ENCODE results near the gene BMPR1B. TPM values are rescaled to one million over a fixed set of nuclear protein-coding genes. Genes with fewer than 3 reads are reported as not detected.

Gene BMPR1B
- 1.3 TPM for polyA plus RNA-seq (2013, experiment 1 of 2)
- polyA plus RNA-seq (2013, experiment 2 of 2), result 3.8 TPM

- Histone ChIP-seq H3K27me3 (ENCODE audit: insufficient read depth, low read length) (peaks cover 62% of the 10 kb centered on the region), H3K9ac (ENCODE audit: low read depth, low read length) (peak within 1 kb of the TSS; percentile 70), H3K4me3 (ENCODE audit: low read length) (peak within 1 kb of the TSS; percentile 73), H3K27ac (ENCODE audit: low read depth, low read length) (no peak within 1 kb of the TSS), H3K4me1 (ENCODE audit: insufficient read depth, low read length) (peaks cover 6% of the 10 kb centered on the region; the same call in 1 of the 2 replicates), H3K36me3 (ENCODE audit: insufficient read depth, low read length) (no peaks in the 10 kb centered on the region), H3K9me3 (ENCODE audit: insufficient read depth, low read depth, low read length) (no peaks in the 10 kb centered on the region)
- 2% methylated on average over 73 of the region's 77 CpGs for WGBS
These were observed at the start of gene BMPR1B for GRCh38 chr4:94757192-94758140. TSS of gene BMPR1B (plus strand) at chr4:94757955. CDS start at chr4:95104425, 346,470 bp downstream.

- no peak overlapping the region for H3K9ac ChIP-seq (ENCODE audit: low read depth, low read length)
- no peaks in the 10 kb centered on the region for H3K9me3 ChIP-seq (ENCODE audit: insufficient read depth, low read depth, low read length)
- no peak overlapping the region for H3K4me3 ChIP-seq (ENCODE audit: low read length)
- H3K4me1 ChIP-seq (ENCODE audit: insufficient read depth, low read length), result no peaks in the 10 kb centered on the region
- no peaks in the 10 kb centered on the region for H3K27me3 ChIP-seq (ENCODE audit: insufficient read depth, low read length)
- 89% methylated on average over 5 of the region's 5 CpGs for WGBS
- no peaks in the 10 kb centered on the region for H3K36me3 ChIP-seq (ENCODE audit: insufficient read depth, low read length)
- H3K27ac ChIP-seq (ENCODE audit: low read depth, low read length), result no peak overlapping the region
These were observed 46.1 kb upstream of the BMPR1B start for GRCh38 chr4:94711635-94712034.

- H3K36me3 ChIP-seq (ENCODE audit: insufficient read depth, low read length), result no peaks in the 10 kb centered on the region
- H3K4me3 ChIP-seq (ENCODE audit: low read length), result no peak overlapping the region
- no peaks in the 10 kb centered on the region for H3K4me1 ChIP-seq (ENCODE audit: insufficient read depth, low read length)
- H3K9ac ChIP-seq (ENCODE audit: low read depth, low read length), result no peak overlapping the region
- H3K27me3 ChIP-seq (ENCODE audit: insufficient read depth, low read length), result no peaks in the 10 kb centered on the region
- H3K27ac ChIP-seq (ENCODE audit: low read depth, low read length), result no peak overlapping the region
- H3K9me3 ChIP-seq (ENCODE audit: insufficient read depth, low read depth, low read length), result no peaks in the 10 kb centered on the region
- WGBS, result 86% methylated on average over 4 of the region's 5 CpGs
These were observed 43.2 kb upstream of the BMPR1B start for GRCh38 chr4:94714365-94715160.

GRCh38 chr4:94715726-94716125 is 42.0 kb upstream of the BMPR1B start:
- H3K27me3 ChIP-seq (ENCODE audit: insufficient read depth, low read length), result no peaks in the 10 kb centered on the region
- 97% methylated on average over 6 of the region's 6 CpGs for WGBS

GRCh38 chr4:94721310-94721709 is 36.4 kb upstream of the BMPR1B start:
- WGBS, result 84% methylated on average over 1 of the region's 2 CpGs
- H3K9me3 ChIP-seq (ENCODE audit: insufficient read depth, low read depth, low read length), result no peaks in the 10 kb centered on the region
- H3K9ac ChIP-seq (ENCODE audit: low read depth, low read length), result no peak overlapping the region
- H3K36me3 ChIP-seq (ENCODE audit: insufficient read depth, low read length), result no peaks in the 10 kb centered on the region
- H3K4me3 ChIP-seq (ENCODE audit: low read length), result no peak overlapping the region
- no peaks in the 10 kb centered on the region; the same call in 1 of the 2 replicates for H3K4me1 ChIP-seq (ENCODE audit: insufficient read depth, low read length)
- no peaks in the 10 kb centered on the region for H3K27me3 ChIP-seq (ENCODE audit: insufficient read depth, low read length)
- no peak overlapping the region for H3K27ac ChIP-seq (ENCODE audit: low read depth, low read length)

More at GRCh38 chr4:94715726-94716125, 42.0 kb upstream of the BMPR1B start:
- no peak overlapping the region for H3K4me3 ChIP-seq (ENCODE audit: low read length)
- no peak overlapping the region for H3K27ac ChIP-seq (ENCODE audit: low read depth, low read length)
- no peaks in the 10 kb centered on the region for H3K9me3 ChIP-seq (ENCODE audit: insufficient read depth, low read depth, low read length)
- H3K9ac ChIP-seq (ENCODE audit: low read depth, low read length), result no peak overlapping the region
- no peaks in the 10 kb centered on the region for H3K36me3 ChIP-seq (ENCODE audit: insufficient read depth, low read length)
- no peaks in the 10 kb centered on the region for H3K4me1 ChIP-seq (ENCODE audit: insufficient read depth, low read length)

- no peaks in the 10 kb centered on the region for H3K9me3 ChIP-seq (ENCODE audit: insufficient read depth, low read depth, low read length)
- 95% methylated on average over 2 of the region's 2 CpGs for WGBS
- H3K4me1 ChIP-seq (ENCODE audit: insufficient read depth, low read length), result no peaks in the 10 kb centered on the region; the same call in 1 of the 2 replicates
- no peak overlapping the region for H3K9ac ChIP-seq (ENCODE audit: low read depth, low read length)
- H3K4me3 ChIP-seq (ENCODE audit: low read length), result no peak overlapping the region
- no peaks in the 10 kb centered on the region for H3K27me3 ChIP-seq (ENCODE audit: insufficient read depth, low read length)
- no peaks in the 10 kb centered on the region for H3K36me3 ChIP-seq (ENCODE audit: insufficient read depth, low read length)
- no peak overlapping the region for H3K27ac ChIP-seq (ENCODE audit: low read depth, low read length)
These were observed 35.5 kb upstream of the BMPR1B start for GRCh38 chr4:94722270-94722669.

- WGBS, result 91% methylated on average over 2 of the region's 2 CpGs
- no peak overlapping the region for H3K27ac ChIP-seq (ENCODE audit: low read depth, low read length)
- no peaks in the 10 kb centered on the region for H3K36me3 ChIP-seq (ENCODE audit: insufficient read depth, low read length)
- no peaks in the 10 kb centered on the region; the same call in 1 of the 2 replicates for H3K4me1 ChIP-seq (ENCODE audit: insufficient read depth, low read length)
- H3K4me3 ChIP-seq (ENCODE audit: low read length), result no peak overlapping the region
- H3K27me3 ChIP-seq (ENCODE audit: insufficient read depth, low read length), result no peaks in the 10 kb centered on the region
- no peak overlapping the region for H3K9ac ChIP-seq (ENCODE audit: low read depth, low read length)
- no peaks in the 10 kb centered on the region for H3K9me3 ChIP-seq (ENCODE audit: insufficient read depth, low read depth, low read length)
These were observed 35.0 kb upstream of the BMPR1B start for GRCh38 chr4:94722748-94723147.

- 84% methylated on average over 3 of the region's 3 CpGs for WGBS
- no peak overlapping the region for H3K27ac ChIP-seq (ENCODE audit: low read depth, low read length)
- H3K27me3 ChIP-seq (ENCODE audit: insufficient read depth, low read length), result no peaks in the 10 kb centered on the region
These were observed 33.6 kb upstream of the BMPR1B start for GRCh38 chr4:94724016-94724790.

GRCh38 chr4:94726524-94727123 is 31.1 kb upstream of the BMPR1B start:
- no peaks in the 10 kb centered on the region; the same call in 1 of the 2 replicates for H3K4me1 ChIP-seq (ENCODE audit: insufficient read depth, low read length)
- WGBS, result no CpG with 5 or more reads among the region's 1 CpG
- H3K9me3 ChIP-seq (ENCODE audit: insufficient read depth, low read depth, low read length), result no peaks in the 10 kb centered on the region
- no peak overlapping the region for H3K27ac ChIP-seq (ENCODE audit: low read depth, low read length)
- no peak overlapping the region for H3K9ac ChIP-seq (ENCODE audit: low read depth, low read length)
- no peak overlapping the region for H3K4me3 ChIP-seq (ENCODE audit: low read length)
- no peaks in the 10 kb centered on the region for H3K36me3 ChIP-seq (ENCODE audit: insufficient read depth, low read length)
- H3K27me3 ChIP-seq (ENCODE audit: insufficient read depth, low read length), result no peaks in the 10 kb centered on the region

More at GRCh38 chr4:94724016-94724790, 33.6 kb upstream of the BMPR1B start:
- H3K4me3 ChIP-seq (ENCODE audit: low read length), result no peak overlapping the region
- no peaks in the 10 kb centered on the region for H3K9me3 ChIP-seq (ENCODE audit: insufficient read depth, low read depth, low read length)
- H3K9ac ChIP-seq (ENCODE audit: low read depth, low read length), result no peak overlapping the region
- no peaks in the 10 kb centered on the region for H3K36me3 ChIP-seq (ENCODE audit: insufficient read depth, low read length)
- H3K4me1 ChIP-seq (ENCODE audit: insufficient read depth, low read length), result no peaks in the 10 kb centered on the region; the same call in 1 of the 2 replicates

GRCh38 chr4:94728056-94728766 is 29.5 kb upstream of the BMPR1B start:
- H3K9me3 ChIP-seq (ENCODE audit: insufficient read depth, low read depth, low read length), result no peaks in the 10 kb centered on the region
- WGBS, result 98% methylated on average over 7 of the region's 7 CpGs
- no peaks in the 10 kb centered on the region for H3K27me3 ChIP-seq (ENCODE audit: insufficient read depth, low read length)
- H3K4me1 ChIP-seq (ENCODE audit: insufficient read depth, low read length), result no peaks in the 10 kb centered on the region; the same call in 1 of the 2 replicates
- H3K27ac ChIP-seq (ENCODE audit: low read depth, low read length), result no peak overlapping the region
- H3K9ac ChIP-seq (ENCODE audit: low read depth, low read length), result no peak overlapping the region
- H3K36me3 ChIP-seq (ENCODE audit: insufficient read depth, low read length), result no peaks in the 10 kb centered on the region
- no peak overlapping the region for H3K4me3 ChIP-seq (ENCODE audit: low read length)

Measured in HUES64 (cell line).